ENCODE measurements around the gene CCDC178. TPM values are rescaled to one million over a fixed set of nuclear protein-coding genes. Genes with fewer than 3 reads are reported as not detected.

Gene CCDC178
- total and polyA plus RNA-seq, 12 donors, result 0.13 to 6.5 (median 0.87) TPM; not detected in 5

DNA sequence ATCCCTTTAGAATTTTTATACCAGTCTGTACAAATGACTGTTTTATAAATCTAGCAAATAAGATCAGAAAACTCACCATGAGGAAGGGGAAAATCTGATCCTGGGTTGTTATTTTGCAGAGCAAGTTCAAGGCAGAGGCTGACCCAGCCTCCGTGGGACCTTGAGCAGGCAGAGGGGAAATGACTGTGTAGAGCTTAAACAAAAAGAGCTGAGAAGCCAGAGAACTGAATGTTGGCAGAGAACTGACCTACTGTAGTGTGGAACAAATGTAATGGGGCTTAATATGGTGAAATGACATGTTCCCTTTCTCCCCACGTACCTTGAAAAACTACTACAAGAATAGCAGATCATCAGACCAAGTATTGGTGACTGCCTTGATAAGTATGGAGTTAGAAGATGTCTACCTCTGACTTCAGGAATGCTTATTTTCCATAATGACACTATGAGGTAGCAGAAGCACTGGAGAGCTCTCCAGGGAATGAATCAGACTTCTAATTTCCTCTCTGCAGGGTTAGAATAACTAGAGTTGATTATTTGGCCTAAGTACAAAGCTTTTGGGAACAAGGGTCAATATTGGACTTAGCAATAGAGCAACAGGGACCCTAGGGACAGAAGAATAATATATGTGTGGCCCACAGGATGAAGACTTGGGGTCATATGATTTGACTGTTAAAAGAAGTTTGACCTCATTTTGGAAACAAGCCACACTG, 304.4 kb downstream of the CCDC178 start:
- Histone ChIP-seq H3K4me1 (replicated peaks in 1 of 2) (no peaks in the 10 kb centered on the region), H3K4me3 (no peak overlapping the region), H3K27me3 (no peaks in the 10 kb centered on the region), H3K36me3 (replicated peaks in 1 of 2) (no peaks in the 10 kb centered on the region), H3K9me3 (replicated peaks in 1 of 3) (no peaks in the 10 kb centered on the region), H3K27ac (no peak overlapping the region)
- WGBS, 4 donors, result 31 to 50% (median 37%) methylated on average over 2 of the region's 2 CpGs
- intact Hi-C loops (cut with DNase I), result no loop called here
- TF ChIP-seq, protein P1, sequence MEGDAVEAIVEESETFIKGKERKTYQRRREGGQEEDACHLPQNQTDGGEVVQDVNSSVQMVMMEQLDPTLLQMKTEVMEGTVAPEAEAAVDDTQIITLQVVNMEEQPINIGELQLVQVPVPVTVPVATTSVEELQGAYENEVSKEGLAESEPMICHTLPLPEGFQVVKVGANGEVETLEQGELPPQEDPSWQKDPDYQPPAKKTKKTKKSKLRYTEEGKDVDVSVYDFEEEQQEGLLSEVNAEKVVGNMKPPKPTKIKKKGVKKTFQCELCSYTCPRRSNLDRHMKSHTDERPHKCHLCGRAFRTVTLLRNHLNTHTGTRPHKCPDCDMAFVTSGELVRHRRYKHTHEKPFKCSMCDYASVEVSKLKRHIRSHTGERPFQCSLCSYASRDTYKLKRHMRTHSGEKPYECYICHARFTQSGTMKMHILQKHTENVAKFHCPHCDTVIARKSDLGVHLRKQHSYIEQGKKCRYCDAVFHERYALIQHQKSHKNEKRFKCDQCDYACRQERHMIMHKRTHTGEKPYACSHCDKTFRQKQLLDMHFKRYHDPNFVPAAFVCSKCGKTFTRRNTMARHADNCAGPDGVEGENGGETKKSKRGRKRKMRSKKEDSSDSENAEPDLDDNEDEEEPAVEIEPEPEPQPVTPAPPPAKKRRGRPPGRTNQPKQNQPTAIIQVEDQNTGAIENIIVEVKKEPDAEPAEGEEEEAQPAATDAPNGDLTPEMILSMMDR (IDR thresholded peaks at IDR 0.05), result no peak
- no peak for TF ChIP-seq POLR2A (IDR thresholded peaks at IDR 0.05)
- DNase-seq, result no peak

DNA sequence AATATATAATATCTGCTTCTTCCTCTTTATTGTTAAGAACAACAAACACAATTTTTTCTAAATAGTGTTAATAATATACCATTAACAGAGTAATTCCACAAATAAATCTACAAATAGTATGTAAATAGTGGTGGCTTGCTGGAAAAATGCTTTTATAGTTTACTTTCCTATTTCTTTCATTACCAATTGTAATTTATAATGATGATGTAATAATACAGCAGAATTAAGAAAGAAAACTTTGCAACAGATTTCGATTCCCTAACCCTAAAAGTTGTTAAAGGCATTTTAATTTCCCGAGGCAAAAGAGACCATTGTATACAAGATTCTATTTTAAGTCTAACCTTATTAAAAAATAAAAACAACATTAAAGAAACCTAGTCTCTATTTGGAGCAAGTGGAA, 307.9 kb downstream of the CCDC178 start:
- Histone ChIP-seq H3K27ac (no peak overlapping the region), H3K4me1 (replicated peaks in 1 of 2) (no peaks in the 10 kb centered on the region), H3K36me3 (replicated peaks in 1 of 2) (no peaks in the 10 kb centered on the region), H3K27me3 (no peaks in the 10 kb centered on the region), H3K9me3 (replicated peaks in 1 of 3) (no peaks in the 10 kb centered on the region), H3K4me3 (no peak overlapping the region)
- intact Hi-C loops (cut with DNase I), result no loop called here
- 74 to 83% (median 77%) methylated on average over 2 of the region's 2 CpGs for WGBS, 4 donors
- no peak for TF ChIP-seq POLR2A (IDR thresholded peaks at IDR 0.05)
- TF ChIP-seq, protein P1 (IDR thresholded peaks at IDR 0.05), result no peak
- DNase-seq, result no peak

- H3K27ac ChIP-seq, result no peak overlapping the region
- no peak for DNase-seq
- H3K4me1 ChIP-seq (replicated peaks in 1 of 2), result no peaks in the 10 kb centered on the region
- intact Hi-C loops (cut with DNase I), result no loop called here
- 67 to 72% (median 69%) methylated on average over 4 of the region's 4 CpGs for WGBS, 4 donors
- H3K4me3 ChIP-seq, result no peak overlapping the region
- no peaks in the 10 kb centered on the region for H3K27me3 ChIP-seq
- TF ChIP-seq POLR2A (IDR thresholded peaks at IDR 0.05), result no peak
- TF ChIP-seq, protein P1 (IDR thresholded peaks at IDR 0.05), result no peak
- no peaks in the 10 kb centered on the region for H3K9me3 ChIP-seq (replicated peaks in 1 of 3)
- H3K36me3 ChIP-seq (replicated peaks in 1 of 2), result no peaks in the 10 kb centered on the region
These were observed 311.9 kb downstream of the CCDC178 start for GRCh38 chr18:33128581-33128980.

DNA sequence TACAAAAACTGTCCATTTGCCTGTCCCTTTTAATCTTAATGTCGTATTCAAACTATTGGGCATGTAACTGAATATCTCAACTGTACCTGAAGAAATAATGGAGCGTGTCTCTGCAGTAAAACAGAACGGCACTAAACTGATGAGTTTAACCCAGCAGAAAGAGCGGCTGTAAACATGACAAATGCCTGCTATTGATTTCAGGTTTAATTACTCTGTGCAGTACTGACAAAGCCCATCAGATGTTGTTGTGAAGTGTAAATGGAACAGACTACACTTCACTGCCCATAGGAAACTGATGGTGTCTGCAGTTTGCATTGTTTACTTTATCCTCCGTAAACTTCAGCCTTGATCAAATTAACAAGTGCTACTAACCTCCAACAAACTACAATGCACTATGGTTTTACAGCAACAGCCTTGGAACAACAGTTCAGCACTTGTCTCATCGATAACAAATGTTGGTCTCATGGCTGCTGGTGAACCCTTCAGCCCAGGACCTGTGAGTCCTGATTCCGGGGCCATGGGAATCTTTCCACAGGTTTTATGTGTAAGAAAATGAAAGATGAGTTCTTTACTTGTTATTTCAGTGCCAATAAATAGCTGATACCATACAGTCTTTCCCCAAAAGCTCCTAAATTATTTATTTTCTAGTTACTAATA, 316.5 kb downstream of the CCDC178 start:
- no peak for DNase-seq
- Histone ChIP-seq H3K9me3 (replicated peaks in 1 of 3) (no peaks in the 10 kb centered on the region), H3K27me3 (no peaks in the 10 kb centered on the region), H3K27ac (no peak overlapping the region), H3K36me3 (replicated peaks in 1 of 2) (no peaks in the 10 kb centered on the region), H3K4me3 (no peak overlapping the region), H3K4me1 (replicated peaks in 1 of 2) (no peaks in the 10 kb centered on the region)
- intact Hi-C loops (cut with DNase I), result no loop called here
- TF ChIP-seq, protein P1 (IDR thresholded peaks at IDR 0.05), result no peak
- TF ChIP-seq POLR2A (IDR thresholded peaks at IDR 0.05), result no peak
- 60 to 71% (median 63%) methylated on average over 7 of the region's 7 CpGs for WGBS, 4 donors

All from adrenal gland (tissue), 12 donors.